GM12873 (cell line): Measurements from ENCODE around the gene AQP6.

ENCODE experiments used
- TF ChIP-seq, protein P1 (sequence below): IDR thresholded peaks from 2 replicates; pipeline ENCODE4 v1.5.1; 2012; ENCODE audit warnings: low read depth, mild to moderate bottlenecking, moderate library complexity, low read length, control low read depth; ENCODE audit not compliant: insufficient read depth; ENCODE audit errors: missing control alignments

The AQP6 gene

GRCh38 chr12:49944046-49944445, 28.7 kb upstream of the AQP6 start:
- TF ChIP-seq, protein P1, sequence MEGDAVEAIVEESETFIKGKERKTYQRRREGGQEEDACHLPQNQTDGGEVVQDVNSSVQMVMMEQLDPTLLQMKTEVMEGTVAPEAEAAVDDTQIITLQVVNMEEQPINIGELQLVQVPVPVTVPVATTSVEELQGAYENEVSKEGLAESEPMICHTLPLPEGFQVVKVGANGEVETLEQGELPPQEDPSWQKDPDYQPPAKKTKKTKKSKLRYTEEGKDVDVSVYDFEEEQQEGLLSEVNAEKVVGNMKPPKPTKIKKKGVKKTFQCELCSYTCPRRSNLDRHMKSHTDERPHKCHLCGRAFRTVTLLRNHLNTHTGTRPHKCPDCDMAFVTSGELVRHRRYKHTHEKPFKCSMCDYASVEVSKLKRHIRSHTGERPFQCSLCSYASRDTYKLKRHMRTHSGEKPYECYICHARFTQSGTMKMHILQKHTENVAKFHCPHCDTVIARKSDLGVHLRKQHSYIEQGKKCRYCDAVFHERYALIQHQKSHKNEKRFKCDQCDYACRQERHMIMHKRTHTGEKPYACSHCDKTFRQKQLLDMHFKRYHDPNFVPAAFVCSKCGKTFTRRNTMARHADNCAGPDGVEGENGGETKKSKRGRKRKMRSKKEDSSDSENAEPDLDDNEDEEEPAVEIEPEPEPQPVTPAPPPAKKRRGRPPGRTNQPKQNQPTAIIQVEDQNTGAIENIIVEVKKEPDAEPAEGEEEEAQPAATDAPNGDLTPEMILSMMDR = no peak

- TF ChIP-seq, protein P1 = no peak
These were observed 28.0 kb upstream of the AQP6 start for GRCh38 chr12:49944718-49945117.

GRCh38 chr12:49945394-49946080, 27.2 kb upstream of the AQP6 start:
- TF ChIP-seq, protein P1 = peak; percentile 99

DNA sequence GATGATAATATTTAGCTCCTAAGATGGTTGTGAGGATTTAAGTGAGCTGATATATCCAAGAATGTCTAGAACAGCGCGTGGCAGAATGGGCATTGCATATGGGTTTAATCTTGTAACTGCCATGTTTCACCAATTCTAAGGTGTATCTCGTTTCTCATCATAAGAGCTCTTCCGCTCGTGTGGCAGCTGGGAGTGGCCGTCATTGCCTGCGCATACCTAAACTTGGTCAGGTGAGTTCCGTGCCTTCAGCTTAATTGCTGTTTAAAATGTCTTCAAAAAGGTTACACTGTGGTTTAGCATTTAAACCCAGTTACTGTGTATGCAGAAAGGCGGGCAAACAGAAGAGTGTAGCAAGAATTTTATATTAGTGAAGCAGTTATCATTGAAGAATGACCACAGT, 26.7 kb upstream of the AQP6 start:
- TF ChIP-seq, protein P1 = no peak

DNA sequence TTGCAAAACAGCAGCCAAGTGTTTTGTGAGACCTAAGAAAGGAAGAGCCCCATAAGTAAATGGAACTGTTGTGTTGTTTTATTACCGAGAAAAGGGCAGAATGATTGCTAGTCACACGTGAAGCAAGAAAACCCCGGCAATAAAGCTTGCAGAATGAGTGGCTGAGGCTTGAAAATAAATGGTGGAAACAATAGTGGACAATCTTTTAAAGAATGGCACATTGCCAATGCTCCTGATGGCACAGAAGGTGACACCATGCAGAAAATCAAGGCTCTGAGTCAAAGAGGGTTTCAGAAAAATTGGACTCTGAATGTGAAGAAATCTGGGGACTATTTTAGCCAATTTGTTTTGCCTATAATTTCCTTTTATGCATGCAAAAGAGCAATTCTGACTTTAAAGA, 26.2 kb upstream of the AQP6 start:
- TF ChIP-seq, protein P1 = no peak

GRCh38 chr12:49947593-49948226, 25.0 kb upstream of the AQP6 start:
- TF ChIP-seq, protein P1 = no peak

GRCh38 chr12:49948866-49949845, 23.6 kb upstream of the AQP6 start:
- TF ChIP-seq, protein P1 = no peak
